Neural crest cell (in vitro differentiated cells): ENCODE results near the gene CDCA5. TPM values are rescaled to one million over a fixed set of nuclear protein-coding genes. Genes with fewer than 3 reads are reported as not detected.
A peak's percentile ranks its signal among the peaks of the same experiment; 100 is the strongest.

Source experiments
- DNase-seq: peaks from one replicate; pipeline ENCODE4 v3.0.0; 2021; ENCODE audit warnings: low read depth, mixed read lengths, low spot score
- H3K27ac Mint-ChIP-seq: one replicate; pipeline ENCODE4 v1.8.0; 2021; ENCODE audit warnings: mild to moderate bottlenecking, mixed read lengths; ENCODE audit not compliant: unreplicated experiment
- H3K27me3 Mint-ChIP-seq: 2 replicates; pipeline ENCODE4 v1.8.0; 2021; ENCODE audit warnings: low read depth, mild to moderate bottlenecking, mixed read lengths
- H3K36me3 Mint-ChIP-seq: 2 replicates; pipeline ENCODE4 v1.8.0; 2021; ENCODE audit warnings: low read depth, mild to moderate bottlenecking, mixed read lengths
- H3K4me1 Mint-ChIP-seq: 2 replicates; pipeline ENCODE4 v1.8.0; 2021; ENCODE audit warnings: mixed read lengths
- H3K4me3 Mint-ChIP-seq: one replicate; pipeline ENCODE4 v1.8.0; 2021; ENCODE audit warnings: mild to moderate bottlenecking, mixed read lengths
- H3K9me3 Mint-ChIP-seq: 2 replicates; pipeline ENCODE4 v1.8.0; 2021; ENCODE audit warnings: mixed read lengths
- CTCF ChIP-seq: fragments of 200-600 bp; sonication (generic); conservative IDR thresholded peaks from 2 replicates; pipeline ENCODE4 v1.5.0; 2021; ENCODE audit warnings: antibody characterized with exemption, mild to moderate bottlenecking
- total RNA-seq: library from RNA; stranded (reverse); gene quantifications from 2 replicates; pipeline ENCODE4 v1.2.1, GENCODE V29; 2021

Gene CDCA5
- total RNA-seq, 1 donor from 2014 or later, result 84.8 TPM

DNA sequence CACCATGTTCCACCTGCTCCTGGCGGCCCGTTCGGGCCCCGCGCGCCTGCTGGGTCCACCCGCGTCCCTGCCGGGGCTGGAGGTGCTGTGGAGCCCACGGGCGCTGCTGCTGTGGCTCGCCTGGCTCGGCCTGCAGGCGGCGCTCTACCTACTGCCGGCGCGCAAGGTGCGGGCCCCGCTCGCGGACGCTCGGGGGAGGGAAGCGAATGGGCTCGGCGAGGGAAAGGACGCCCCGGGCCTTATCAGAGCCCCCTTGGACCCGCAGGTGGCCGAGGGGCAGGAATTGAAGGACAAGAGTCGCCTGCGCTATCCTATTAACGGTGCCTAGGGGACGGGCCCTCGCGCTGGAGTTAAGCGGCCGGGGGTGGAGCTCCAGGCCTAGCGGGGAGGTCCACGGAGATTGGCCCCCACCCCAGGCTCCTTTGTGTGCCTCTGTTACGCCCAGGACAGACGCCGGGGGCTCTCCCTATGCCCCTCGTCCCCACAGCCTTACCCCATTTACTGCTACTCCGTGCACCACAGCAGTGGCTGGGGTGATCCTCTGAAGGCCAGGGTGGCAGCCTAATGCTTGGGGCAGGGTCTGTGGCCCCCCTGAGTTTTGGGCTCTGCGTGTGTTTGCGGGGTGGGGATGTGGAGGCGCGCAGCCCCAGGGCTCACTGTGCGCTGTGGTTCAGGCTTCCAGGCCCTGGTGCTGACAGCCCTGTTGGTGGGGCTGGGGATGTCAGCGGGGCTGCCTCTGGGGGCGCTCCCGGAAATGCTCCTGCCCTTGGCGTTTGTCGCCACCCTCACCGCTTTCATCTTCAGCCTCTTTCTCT, 28.9 kb upstream of the CDCA5 start:
- H3K36me3 Mint-ChIP-seq, result peaks cover 3% of the 10 kb centered on the region
- peaks cover 35% of the 10 kb centered on the region for H3K4me1 Mint-ChIP-seq
- DNase-seq, result peak; percentile 65
- TF ChIP-seq CTCF, result peak; percentile 92
- no peak overlapping the region for H3K27ac Mint-ChIP-seq
- H3K27me3 Mint-ChIP-seq, result peaks cover 12% of the 10 kb centered on the region
- H3K4me3 Mint-ChIP-seq, result peak overlapping the region; percentile 99
- no peaks in the 10 kb centered on the region for H3K9me3 Mint-ChIP-seq

GRCh38 chr11:65111744-65112545, 28.1 kb upstream of the CDCA5 start, which contains the start of gene TM7SF2:
TM7SF2 (plus strand) TSS chr11:65111872; CDS start chr11:65112016, 144 bp downstream.
- Mint-ChIP-seq H3K36me3 (no peaks in the 10 kb centered on the region), H3K27me3 (peaks cover 8% of the 10 kb centered on the region), H3K27ac (peak within 1 kb of the TSS; percentile 92), H3K9me3 (no peaks in the 10 kb centered on the region), H3K4me1 (peaks cover 30% of the 10 kb centered on the region), H3K4me3 (peak within 1 kb of the TSS; percentile 99)
- no peak for TF ChIP-seq CTCF
- DNase-seq, result peak; percentile 90

DNA sequence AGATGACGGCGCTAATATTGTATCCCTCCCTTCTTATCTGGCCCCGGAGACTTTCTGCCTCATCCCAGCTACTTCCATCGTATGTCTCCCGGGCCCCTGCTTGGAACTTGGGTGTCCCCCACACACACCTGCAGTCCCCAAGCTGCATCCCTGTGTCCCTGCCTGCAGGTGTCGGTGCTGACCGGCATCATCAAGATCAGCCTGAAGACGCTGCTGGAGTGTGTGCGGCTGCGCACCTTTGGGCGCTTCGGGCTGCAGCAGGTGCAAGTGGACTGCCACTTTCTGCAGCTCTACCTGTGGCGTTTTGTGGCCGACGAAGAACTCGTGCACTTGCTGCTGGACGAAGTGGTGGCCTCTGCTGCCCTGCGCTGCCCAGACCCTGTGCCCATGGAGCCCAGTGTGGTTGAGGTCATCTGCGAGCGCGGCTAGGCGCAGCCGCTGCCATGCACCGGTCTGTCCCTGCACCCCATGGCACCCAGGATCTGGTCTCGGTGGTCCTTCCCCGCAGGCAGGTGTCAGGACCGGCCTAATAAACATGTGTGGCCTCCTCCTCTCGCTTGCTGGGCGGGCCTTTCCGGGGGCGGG, 27.4 kb upstream of the CDCA5 start:
- H3K4me3 Mint-ChIP-seq, result peak overlapping the region; percentile 99
- H3K36me3 Mint-ChIP-seq, result no peaks in the 10 kb centered on the region

GRCh38 chr11:65110354-65110861, 26.6 kb upstream of the CDCA5 start:
- peak; percentile 100 for DNase-seq
- Mint-ChIP-seq H3K36me3 (peaks cover 3% of the 10 kb centered on the region), H3K27ac (no peak overlapping the region), H3K4me1 (peaks cover 27% of the 10 kb centered on the region), H3K27me3 (peaks cover 8% of the 10 kb centered on the region), H3K4me3 (peak overlapping the region; percentile 86), H3K9me3 (no peaks in the 10 kb centered on the region)
- peak; percentile 90 for TF ChIP-seq CTCF

More for the DNA sequence above, 27.4 kb upstream of the CDCA5 start:
- peaks cover 27% of the 10 kb centered on the region for H3K4me1 Mint-ChIP-seq
- no peak for DNase-seq
- H3K27ac Mint-ChIP-seq, result no peak overlapping the region
- H3K27me3 Mint-ChIP-seq, result peaks cover 8% of the 10 kb centered on the region
- no peaks in the 10 kb centered on the region for H3K9me3 Mint-ChIP-seq
- TF ChIP-seq CTCF, result no peak
